D721Med (cell line): ENCODE measurements around the gene LTB.

ENCODE experiments used
- DNase-seq: peaks from one replicate; pipeline ENCODE4 v3.0.0; 2011; ENCODE audit warnings: low spot score; ENCODE audit not compliant: insufficient read length
- FAIRE-seq: peaks from 2 replicates; lab custom pipeline; 2011; peaks lifted over from hg19 to GRCh38; lab: Jason Lieb, UNC
- TF ChIP-seq, protein P1 (sequence below): IDR thresholded peaks from 2 replicates; pipeline ENCODE4 v1.5.1; 2012; ENCODE audit warnings: mild to moderate bottlenecking, control low read depth; ENCODE audit not compliant: insufficient read depth; ENCODE audit errors: missing control alignments

The LTB gene

DNA sequence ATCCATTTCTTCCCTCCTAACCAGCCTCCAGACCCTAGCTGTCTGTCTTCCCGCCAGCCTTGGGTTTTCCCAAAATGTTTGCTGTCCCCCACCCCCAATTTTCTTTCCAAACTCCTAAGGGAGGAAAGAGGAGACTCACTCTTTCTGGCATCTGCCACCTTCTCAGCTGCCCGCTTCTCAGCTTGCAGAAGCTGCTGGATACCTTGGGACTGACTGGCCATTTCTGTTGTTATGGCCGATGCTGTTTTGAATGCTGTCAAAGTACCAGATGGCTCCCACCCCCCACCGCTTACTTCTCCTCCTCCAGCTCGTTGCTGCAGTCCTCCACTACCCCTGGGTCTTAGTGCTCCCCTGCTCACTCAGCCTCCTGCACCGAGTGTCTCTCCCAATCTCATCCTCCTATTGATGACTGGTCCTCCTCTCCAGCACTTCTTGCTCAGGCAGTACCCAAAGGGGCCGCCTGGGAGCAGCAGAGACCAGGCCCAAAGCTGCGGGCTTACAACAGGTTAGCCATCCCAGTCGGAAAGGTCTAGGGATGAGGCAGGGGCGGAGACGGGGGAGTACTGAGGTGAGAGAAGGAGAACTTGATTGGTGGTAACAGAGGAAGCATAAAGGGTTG lies 35.8 kb downstream of the LTB start, which contains the start of gene ATP6V1G2:
Gene ATP6V1G2, minus strand, starts transcription at position 270 of the 619 bp plus-strand sequence. Its CDS starts 49 bp downstream, at position 221.
- TF ChIP-seq, protein P1, sequence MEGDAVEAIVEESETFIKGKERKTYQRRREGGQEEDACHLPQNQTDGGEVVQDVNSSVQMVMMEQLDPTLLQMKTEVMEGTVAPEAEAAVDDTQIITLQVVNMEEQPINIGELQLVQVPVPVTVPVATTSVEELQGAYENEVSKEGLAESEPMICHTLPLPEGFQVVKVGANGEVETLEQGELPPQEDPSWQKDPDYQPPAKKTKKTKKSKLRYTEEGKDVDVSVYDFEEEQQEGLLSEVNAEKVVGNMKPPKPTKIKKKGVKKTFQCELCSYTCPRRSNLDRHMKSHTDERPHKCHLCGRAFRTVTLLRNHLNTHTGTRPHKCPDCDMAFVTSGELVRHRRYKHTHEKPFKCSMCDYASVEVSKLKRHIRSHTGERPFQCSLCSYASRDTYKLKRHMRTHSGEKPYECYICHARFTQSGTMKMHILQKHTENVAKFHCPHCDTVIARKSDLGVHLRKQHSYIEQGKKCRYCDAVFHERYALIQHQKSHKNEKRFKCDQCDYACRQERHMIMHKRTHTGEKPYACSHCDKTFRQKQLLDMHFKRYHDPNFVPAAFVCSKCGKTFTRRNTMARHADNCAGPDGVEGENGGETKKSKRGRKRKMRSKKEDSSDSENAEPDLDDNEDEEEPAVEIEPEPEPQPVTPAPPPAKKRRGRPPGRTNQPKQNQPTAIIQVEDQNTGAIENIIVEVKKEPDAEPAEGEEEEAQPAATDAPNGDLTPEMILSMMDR = peak; percentile 98
- DNase-seq = no peak
- FAIRE-seq = no peak

DNA sequence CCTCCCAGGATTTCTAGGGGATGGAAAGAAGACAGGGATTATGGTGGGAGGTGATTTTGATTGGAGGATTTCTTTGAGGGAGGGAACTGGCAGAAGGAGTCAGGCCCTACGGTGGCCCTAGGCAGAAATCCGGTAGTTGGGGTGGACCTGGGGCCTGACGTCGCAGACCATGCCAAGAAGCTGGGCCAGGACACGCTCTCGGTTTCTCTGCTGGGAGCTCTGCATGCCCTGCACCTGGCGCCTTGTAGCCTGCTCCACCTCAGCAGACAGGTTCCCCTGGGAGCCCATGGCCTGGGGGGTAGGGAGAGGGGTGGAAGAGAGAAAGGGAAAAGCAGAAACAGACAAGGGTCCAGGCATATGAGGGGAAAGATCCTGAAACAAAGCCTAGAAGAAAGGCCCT lies 36.9 kb downstream of the LTB start:
- DNase-seq (no peak), FAIRE-seq (no peak)
- TF ChIP-seq, protein P1 = no peak

DNA sequence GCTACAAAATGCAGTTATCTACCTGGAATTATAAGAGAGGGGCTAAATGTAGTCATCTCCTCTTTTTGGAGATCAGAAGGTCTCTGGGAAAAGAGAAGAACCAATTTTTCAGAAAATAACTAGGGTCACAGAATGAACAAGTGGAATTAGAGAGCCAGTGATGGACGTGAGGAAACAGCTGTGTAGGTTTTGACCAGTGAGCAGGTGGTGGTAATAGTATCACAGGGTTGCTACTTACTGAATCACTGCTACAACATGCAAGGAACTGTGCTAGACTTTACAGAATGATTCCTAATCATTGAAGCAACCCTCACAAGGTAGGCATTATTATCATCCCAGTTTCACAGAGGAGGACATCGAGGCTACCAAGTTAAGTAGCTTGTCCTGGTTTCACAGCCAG lies 37.5 kb downstream of the LTB start:
- TF ChIP-seq, protein P1 = no peak
- DNase-seq (no peak), FAIRE-seq (no peak)

DNA sequence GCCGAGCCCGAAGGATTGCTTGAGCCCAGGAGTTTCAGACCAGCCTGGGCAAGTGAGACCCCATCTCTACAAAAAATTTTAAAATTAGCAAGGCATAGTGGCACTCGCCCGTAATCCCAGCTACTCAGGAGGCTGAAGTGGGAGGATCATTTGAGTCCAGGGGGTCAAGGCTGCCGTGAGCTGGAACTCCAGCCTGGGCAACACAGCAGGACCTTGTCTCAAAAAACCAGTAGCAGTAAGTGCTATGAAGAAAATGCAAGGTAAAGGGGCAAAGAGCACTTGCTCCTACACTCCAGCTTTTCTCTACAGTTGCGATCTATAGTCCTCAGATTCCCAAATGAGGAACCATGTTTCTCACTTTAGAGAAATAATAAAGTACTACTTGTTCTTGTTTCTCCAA lies 38.6 kb downstream of the LTB start:
- no peak for FAIRE-seq
- no peak for DNase-seq
- TF ChIP-seq, protein P1 = no peak

DNA sequence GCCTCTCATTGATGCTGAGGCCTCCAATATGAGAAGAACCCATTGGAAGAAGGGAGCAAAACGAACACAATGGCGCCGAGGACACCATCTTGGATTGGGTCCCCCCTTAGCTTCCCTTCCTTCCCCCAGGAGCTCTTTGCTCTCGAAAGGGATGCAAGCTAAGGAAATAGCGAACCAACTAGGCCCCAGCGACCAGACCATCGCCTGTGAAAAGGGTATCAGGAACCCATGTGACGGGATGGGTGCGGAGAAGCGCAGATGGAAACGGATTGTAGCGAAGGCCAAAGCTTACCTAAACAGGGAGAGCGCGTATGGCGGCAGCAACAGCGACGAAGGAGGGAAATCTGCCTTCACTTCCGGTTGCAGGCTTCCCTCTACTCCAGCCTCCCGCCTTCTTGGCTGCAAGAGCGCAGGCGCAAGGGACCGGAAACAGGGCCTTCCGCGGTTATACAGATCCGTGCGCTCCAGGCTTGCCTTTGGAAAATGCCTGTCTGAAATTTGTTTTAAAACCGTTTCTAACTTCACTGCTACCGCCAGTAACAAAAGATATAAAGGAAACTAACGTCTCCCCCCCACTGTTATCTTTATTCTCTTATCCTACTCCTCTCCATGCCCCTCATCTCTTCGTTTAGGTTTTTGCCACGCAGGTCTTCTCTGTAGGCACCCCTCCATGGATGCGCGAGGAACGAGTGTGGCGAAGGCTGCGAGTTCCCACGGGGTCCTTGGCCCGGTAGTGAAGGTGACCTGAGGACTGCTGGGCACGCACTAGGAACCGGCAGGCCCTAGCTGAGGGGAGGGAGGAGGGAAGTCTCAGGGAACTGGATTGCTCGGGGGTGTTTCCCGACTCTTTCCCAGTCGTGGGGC lies 40.3 kb downstream of the LTB start, which contains the start of gene DDX39B:
Gene DDX39B, minus strand, starts transcription at position 346 of the 864 bp plus-strand sequence. CDS start 1,471 bp downstream, outside the sequence.
- FAIRE-seq (no peak), DNase-seq (peak; percentile 51)
- TF ChIP-seq, protein P1 = no peak

DNA sequence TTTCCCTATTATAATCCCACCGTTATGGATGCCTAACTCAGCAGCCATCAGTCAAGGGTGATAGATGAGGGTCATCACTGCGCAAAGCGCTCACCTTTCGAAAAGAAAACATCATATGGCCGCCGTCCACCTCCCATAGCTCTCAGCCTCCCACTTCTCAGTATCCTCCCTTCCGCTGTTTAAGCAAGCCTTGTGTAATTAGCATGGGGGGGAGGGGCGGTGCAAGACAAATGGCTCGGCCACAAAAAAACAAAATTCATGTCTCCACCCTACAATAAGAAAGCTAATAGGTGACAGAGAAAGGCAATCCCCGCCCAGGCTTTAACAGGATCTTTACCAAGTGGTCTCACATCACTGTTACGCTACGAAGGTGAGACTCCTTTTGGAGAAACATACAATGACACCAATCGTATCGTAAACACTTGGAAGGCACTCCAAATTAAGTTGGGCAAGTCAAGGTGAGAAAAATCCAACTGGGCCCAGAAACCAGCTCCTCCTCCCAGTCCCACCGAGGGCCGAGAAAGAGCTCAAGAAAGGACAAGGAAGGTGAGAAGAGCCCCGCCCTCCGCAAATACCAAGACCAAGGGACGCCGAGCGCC lies 41.1 kb downstream of the LTB start:
- no peak for FAIRE-seq
- no peak for DNase-seq

More for the DNA sequence above, 41.1 kb downstream of the LTB start:
- TF ChIP-seq, protein P1 = no peak
